GM21619 (cell line): ENCODE results near the gene S1PR3.

Experiments used
- ATAC-seq: cut with Tn5 transposase; IDR thresholded peaks from one replicate; pipeline ENCODE4 v1.9.1; 2021; ENCODE audit not compliant: unreplicated experiment

The S1PR3 gene

DNA sequence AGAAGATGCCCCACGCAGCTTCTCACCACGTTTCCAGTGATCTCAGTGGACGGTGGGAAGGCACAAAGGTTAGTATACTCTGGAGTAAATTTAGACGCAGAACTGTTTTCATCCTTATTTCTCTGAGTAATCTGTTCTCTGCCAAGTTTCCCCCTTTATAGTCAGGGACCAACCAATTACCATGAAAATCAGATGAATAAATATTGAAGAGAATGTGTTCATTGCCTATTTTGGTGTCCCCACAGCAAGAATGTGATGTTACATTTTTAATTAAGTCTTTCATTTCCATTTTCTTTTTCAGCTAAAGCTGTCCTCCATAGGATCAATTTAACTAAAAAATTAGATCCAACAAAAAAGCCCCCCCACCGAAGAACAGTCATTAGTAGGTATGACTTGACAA is 41.4 kb downstream of the S1PR3 start:
- ATAC-seq = no peak

DNA sequence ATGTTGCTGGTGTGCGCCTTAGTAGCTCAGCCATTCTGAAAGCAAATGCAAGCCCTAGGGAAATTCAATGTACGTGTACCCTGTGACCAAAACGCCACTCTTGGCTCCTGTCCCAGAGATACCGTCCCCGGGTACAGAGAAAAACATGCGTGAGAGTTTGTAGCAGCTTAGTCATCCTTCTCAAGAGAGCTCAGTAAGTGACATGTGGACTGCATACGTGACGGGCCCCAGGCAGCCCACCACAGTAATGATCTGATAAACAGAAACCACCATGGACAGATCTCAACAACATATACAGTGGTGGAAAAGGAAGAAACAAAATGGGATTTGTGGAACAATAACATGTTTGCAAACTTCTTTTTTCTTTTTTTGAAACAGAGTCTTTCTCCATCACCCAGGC is 45.1 kb downstream of the S1PR3 start:
- ATAC-seq = no peak

DNA sequence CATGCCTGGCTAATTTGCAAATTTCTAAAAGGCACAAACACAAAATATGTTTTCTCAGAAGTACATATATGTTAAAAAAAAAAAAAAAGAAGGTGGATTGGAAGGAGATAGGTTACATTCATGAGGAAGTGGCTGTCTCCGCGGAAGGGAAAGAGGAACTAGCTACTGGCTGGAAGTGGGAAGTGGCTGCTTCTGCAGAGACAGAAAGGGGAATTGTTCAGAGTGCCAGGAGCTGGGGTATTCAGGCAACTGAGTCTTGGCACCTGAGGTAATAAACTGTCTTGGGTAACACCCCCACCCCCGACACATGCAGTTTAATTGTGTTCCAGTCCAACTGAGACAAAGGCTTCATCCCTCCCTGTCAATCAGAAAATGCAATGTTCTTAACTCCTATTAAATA is 45.6 kb downstream of the S1PR3 start:
- ATAC-seq = no peak

DNA sequence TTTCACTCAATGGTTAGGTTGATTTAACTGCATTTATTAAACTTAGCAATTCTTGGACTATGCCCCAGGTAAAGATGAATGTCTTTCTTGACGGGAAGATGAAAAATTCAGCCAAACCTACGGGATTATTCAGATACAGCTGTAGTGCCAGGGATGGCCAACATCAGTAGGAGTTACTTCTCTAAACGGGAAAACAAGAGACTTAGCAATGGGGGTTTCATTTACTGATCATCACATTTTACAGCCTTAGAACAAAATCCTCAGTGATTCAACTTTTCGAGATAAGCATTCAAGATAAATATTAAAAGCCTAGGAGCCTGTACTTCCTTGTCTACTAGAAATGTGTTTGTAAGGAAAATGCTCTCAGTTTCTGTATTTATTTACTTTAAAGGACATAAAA is 46.1 kb downstream of the S1PR3 start:
- ATAC-seq = no peak

DNA sequence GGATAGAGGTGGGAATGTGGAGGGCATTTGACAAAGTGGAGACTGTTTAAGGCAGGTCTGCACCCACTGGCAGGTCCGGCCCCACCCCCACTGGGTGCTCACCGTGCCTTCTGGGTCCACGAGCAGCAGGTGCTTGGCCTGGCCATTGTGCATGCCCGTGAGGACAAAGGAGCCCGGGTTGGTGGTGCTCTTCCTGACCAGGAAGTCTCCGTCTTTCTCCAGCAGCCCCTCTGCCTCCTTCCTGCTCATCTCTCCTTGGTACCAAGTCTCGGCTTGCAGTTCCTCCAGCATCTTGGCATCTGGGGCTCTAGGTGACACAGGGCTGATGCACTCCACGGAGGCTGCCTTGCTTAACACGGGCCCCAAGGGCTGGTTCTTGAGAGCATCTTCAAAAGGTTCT is 46.6 kb downstream of the S1PR3 start:
- no peak for ATAC-seq

DNA sequence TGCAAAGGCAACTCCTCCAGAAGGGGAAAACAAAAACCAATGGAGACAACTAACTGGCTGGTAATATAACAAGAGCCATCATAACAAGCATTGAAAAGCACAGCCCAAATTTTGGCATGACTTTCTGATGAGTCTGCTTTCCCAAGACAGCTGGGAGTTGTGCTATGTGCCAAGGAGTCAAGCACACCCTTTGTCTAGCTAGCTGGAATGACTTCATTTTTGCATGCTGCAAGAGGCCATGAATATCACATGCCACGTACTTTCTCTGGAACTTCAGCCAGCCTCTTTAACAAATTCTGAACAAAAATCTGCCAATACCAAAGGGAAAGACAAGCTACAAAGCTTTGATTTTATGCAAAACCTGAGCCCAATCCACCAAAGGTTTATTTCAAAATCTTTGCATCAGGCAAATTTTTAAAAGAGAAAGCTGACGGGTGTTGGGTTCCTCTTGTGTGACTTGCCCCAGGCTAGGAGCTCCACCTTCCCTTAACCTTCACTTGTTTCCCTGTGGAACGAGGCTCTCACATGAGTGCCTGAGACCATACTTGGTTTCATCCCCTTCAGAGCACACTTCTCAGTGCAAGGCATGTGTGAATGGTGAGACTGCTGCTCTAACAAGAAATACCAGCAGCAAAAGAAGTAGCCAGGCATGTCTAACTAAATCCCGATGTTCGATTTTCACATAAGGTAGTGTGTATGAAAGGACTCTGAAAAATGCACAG is 47.3 kb downstream of the S1PR3 start:
- no peak for ATAC-seq

DNA sequence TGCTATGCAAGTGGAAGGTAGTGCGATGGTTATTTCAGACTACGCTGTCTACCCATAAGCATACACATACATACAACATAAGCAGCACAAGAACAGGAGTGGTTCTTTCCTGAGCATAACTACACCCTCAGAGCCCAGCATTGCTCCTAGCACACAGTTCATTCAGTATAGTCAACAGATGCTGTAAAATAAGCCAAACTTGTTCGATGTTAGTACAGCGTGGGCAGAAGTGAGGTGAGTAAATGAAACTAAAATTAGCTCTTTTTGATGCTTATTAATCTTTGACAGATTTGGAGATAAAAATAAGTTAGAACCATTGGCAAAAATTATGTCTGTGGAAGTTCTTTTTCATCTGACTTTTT is 47.8 kb downstream of the S1PR3 start:
- ATAC-seq = no peak

DNA sequence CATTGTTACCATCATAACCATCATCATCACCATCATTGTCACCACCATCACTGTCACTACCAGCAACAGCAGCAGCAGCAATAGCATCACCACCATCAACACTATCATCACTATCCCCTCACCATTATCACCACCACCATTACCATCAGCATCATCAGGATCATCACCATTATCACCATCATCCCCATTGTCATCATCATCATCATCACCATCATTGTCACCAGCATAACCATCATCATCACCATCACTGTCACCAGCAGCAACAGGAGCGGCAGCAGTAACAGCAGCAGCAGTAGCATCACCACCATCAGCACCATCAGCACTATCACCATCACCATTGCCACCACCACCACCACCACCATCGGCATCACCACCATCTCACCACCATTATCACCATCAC is 48.4 kb downstream of the S1PR3 start:
- no peak for ATAC-seq

DNA sequence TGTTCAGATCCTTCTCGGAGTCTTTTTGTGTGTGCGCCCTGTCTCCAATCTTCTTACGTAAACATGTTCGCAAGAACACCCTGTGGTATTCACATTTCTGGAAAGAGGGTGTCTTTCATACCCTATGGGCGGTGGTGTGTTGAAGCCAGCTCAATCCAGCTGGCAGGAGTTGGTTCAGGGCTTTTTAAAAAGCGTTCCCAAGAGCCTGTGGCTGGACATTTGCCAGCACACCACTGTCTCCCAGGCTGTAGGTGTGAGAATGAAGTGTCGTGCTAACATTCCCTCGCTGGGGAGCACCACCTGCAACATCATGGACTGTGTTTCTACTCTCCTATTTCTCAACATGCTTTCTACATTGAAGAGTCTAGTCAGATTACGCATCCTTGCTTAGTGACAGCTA is 51.7 kb downstream of the S1PR3 start:
- ATAC-seq = no peak

DNA sequence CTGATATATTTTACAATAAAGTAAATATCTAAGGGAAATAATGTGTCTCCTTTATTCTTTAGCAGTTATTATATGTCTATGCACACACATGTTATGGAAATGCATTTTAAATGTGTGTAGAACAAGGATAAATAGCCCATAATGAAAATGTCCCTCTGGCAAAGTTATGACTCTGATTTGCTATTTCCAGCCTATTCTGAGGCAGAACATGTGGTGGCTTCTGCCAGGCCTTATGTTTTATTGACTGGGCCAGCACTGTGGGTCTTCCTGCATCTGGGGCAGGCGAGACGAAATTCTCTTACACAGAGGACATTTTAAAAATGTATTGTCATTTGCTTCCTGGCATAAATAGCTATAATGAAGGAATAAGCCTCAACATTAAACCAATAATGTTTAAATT is 52.8 kb downstream of the S1PR3 start:
- no peak for ATAC-seq

DNA sequence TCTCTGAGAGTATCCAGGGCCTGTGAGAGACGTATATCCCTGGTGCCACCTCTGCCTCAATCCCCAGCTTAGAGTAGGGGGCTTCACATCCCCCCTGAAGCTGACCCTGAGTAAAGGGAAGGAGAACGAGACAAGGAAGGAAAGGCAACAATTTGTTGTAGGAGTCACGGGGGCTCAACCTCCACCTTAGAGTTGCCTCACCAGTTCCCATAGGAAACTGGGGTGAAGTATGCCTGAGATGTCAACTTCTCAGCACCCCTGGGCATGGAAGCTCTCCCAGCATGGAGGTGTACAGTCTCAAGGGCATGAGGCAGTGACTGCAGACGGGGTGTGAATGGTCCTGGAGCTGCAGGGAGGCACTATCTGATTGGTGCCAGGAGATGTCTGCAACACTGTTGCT is 53.6 kb downstream of the S1PR3 start:
- ATAC-seq = no peak

DNA sequence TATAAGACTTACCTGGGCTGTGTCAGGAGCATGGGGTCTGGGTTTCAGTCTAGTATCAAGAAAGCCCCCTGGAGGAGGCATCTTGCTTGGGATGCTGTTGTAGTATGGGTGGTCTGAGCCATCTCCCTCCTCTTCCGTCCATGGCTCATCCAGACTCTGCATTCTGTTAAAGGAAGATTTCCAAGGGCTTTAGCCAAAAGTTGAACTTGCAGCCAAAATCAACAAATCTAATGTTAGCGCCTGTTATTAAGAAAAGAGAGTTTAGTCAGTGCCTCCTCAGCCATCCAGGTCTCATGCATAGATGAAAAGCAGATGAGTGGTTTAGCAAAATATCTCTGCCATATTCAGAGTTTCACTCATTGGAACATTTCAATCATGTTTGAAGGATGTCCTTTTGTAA is 55.6 kb downstream of the S1PR3 start:
- no peak for ATAC-seq

DNA sequence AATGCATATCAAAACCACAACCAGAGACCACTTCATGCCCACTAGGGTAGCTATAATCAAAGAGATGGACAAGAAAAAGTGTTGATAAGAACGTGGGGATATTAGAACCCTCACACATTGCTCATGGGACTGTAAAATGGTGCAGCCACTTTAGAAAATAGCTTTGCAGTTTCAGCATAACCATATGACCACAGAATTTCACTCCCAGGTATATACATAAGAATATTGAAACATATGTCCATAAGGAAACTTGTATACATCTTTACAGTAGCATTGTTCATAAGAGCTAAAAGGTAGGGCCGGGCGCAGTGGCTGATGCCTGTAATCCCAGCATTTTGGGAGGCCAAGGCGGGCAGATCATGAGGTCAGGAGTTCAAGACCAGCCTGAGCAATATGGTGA is 56.4 kb downstream of the S1PR3 start:
- ATAC-seq = no peak

DNA sequence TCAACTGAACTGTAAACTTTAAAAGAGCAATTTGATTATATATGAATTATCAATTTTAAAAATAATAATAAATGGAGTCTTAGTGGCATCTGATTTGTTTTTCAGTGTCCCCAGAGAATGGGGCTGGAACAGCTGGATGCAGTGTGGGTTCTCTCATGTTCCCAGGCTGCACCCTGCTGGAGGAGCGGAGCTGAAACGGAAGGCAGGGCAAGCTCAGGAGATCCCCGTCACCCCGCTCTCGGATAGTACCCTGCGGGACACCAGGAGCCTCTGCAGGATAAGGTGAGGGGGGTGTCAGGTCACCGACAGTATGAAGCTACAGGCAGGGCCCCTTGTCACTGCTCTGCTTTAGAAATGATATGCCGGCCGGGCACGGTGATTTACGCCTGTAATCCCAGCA is 57.3 kb downstream of the S1PR3 start:
- no peak for ATAC-seq

DNA sequence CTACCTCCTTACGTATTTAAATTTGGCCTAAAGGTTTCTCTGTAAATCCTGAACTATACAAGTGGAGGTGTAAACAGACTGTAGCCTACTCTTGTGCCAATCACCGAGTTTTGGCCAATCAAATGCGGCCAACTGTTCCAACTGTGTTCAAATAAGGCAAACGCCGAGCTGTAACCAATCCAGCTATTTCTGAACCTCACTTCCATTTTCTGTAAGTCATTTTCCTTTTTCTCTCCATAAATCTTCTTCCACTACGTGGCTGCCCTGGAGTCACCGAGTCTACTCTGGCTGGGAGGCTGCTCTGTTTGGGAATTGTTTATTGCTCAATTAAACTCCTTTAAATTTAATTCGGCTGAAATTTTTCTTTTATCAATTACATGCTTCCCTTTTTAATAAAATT is 58.4 kb downstream of the S1PR3 start:
- ATAC-seq = no peak

DNA sequence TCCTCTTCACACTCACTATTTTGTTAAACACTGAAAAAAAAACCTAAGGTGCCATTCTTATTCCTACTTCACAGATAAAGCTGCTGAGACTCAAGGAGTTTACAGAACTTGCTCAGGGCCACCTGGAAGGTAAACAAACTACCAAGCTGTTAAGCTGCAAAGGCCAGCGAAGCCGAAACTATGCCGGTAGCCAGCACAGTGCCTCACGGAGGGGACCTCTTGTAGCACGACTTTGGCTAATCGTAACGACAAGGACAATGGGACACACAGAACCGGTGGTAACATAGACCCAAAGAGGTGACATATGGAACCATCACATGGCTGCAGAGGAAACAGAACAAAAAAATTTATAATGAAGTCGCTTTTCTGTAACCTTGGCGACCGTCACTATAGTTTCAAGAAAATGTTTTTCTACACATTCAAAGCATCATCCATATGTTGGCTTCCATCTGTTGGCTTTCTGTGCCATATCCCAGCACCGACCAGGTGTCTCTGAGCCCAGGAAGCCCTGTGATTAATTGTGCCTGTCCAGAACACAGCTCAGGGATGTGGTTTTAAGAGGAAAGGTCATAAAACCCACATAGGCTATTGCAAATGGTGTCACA is 60.3 kb downstream of the S1PR3 start:
- ATAC-seq = no peak

DNA sequence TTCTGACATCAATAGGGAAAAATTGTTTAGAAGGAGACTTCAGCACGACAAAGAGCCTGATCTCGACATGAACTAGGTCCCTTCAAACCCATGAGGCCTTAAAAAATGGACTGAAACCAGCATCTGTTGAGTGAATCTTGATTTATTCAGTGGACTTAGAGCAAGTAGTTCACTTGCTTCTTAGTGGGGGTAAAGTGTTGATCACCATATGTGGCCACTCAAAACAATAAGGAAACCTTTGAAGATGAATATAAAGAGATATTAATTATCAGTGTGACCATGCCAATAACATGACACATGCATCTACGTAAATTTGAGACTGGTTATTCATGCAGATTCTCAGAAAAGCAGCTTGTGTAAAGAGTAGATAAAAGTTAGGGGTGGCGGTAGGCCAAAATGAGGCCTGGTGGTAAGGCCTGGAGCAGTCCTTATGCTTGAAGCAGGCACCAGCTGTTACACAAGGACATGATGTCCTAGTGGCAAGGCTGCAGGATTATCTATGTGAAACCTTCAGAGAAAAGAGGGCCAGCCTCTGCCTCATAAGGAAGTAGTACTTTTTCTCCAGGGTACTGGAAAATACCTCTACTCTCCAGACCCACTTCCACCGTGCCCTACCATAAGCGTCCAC is 61.3 kb downstream of the S1PR3 start:
- no peak for ATAC-seq

DNA sequence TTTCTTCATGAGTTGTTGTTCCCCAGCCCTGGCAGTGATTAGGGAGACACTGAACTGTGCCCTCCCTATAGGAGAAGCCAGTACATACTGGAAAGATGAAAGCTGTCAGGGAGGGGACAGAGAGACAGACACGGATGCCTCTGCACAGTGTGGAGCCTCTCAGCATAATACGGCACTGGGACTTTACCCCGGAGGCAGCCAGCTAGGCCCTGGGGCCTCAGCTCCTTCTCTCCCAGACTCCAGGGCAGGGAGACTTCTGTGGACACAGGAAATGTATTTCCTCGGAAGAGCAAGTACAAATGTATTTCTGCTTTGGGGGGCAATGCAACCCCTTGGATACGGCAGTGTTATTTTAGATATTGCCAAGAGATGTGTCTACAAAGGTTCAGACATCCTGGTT is 62.0 kb downstream of the S1PR3 start:
- ATAC-seq = no peak
